ENCODE results near the gene SVIL. TPM values are rescaled to one million over a fixed set of nuclear protein-coding genes. Genes with fewer than 3 reads are reported as not detected.

The SVIL gene
- total RNA-seq, 4 donors from 2014 or later, result 585 to 1,262 (median 942) TPM

DNA sequence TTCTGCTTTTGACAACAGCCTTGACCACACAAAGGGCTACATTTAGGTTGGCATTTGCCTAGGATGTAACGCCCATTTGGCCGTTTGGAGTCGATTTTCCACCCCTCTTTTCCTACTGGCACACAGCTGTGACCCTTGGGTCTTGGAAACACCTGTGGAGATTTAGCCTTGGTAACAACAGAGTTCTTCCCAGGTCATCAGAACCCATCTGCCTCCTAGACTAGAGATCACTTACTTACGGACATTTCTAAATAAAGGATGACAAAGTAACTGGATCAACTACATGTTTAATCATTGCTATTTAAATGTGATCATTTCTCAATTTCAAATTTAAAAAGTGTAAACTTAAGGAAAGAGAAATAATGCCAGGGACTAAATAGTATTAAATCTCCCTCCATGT is 42.0 kb upstream of the SVIL start:
- no peak overlapping the region for H3K27ac ChIP-seq
- H3K4me3 ChIP-seq, result no peak overlapping the region
- WGBS, 2 donors (ENCODE audit: low coverage in 1 of 2), result 63 to 73% methylated on average over 3 to 4 of the region's 4 CpGs
- peaks cover 4 to 42% (median 6%) of the 10 kb centered on the region in 3 donors for H3K4me1 ChIP-seq
- no peaks in the 10 kb centered on the region for H3K9me3 ChIP-seq
- H3K36me3 ChIP-seq, result peaks cover 0 to 83% of the 10 kb centered on the region in 2 donors
- ATAC-seq, result no peak
- H3K27me3 ChIP-seq, result no peaks in the 10 kb centered on the region
- TF ChIP-seq POLR2AphosphoS5 (IDR thresholded peaks at IDR 0.05) (no peak), EP300 (IDR thresholded peaks at IDR 0.05) (no peak), POLR2A (IDR thresholded peaks at IDR 0.05) (no peak)
- TF ChIP-seq, protein P1, sequence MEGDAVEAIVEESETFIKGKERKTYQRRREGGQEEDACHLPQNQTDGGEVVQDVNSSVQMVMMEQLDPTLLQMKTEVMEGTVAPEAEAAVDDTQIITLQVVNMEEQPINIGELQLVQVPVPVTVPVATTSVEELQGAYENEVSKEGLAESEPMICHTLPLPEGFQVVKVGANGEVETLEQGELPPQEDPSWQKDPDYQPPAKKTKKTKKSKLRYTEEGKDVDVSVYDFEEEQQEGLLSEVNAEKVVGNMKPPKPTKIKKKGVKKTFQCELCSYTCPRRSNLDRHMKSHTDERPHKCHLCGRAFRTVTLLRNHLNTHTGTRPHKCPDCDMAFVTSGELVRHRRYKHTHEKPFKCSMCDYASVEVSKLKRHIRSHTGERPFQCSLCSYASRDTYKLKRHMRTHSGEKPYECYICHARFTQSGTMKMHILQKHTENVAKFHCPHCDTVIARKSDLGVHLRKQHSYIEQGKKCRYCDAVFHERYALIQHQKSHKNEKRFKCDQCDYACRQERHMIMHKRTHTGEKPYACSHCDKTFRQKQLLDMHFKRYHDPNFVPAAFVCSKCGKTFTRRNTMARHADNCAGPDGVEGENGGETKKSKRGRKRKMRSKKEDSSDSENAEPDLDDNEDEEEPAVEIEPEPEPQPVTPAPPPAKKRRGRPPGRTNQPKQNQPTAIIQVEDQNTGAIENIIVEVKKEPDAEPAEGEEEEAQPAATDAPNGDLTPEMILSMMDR (IDR thresholded peaks at IDR 0.05), result no peak

DNA sequence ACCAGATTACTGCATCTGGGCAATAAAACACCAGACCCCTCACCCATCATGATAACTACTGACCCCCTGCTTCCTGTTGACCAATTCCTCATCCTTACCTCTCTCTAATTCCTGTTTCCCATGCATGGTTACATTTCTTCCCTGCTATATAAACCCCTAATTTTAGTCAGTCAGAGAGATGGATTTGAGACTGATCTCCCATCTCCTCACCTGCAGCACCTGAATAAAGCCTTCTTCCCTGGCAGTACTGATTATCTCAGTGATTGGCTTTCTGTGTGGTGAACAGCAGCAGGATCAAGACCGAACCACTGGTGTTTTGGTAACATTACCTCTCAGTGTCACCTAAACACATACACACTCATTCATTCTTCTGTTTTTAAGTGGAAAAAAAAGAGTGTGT is 41.2 kb upstream of the SVIL start:
- peaks cover 2 to 42% (median 4%) of the 10 kb centered on the region in 3 donors for H3K4me1 ChIP-seq
- no peak overlapping the region for H3K27ac ChIP-seq
- no peak overlapping the region for H3K4me3 ChIP-seq
- no peak for TF ChIP-seq POLR2AphosphoS5 (IDR thresholded peaks at IDR 0.05)
- TF ChIP-seq, protein P1 (IDR thresholded peaks at IDR 0.05), result no peak
- TF ChIP-seq EP300 (IDR thresholded peaks at IDR 0.05), result no peak
- TF ChIP-seq POLR2A (IDR thresholded peaks at IDR 0.05), result no peak
- no peaks in the 10 kb centered on the region for H3K27me3 ChIP-seq
- 100% methylated on average over 1 of the region's 1 CpG for WGBS, 2 donors (ENCODE audit: low coverage in 1 of 2)
- ATAC-seq, result no peak
- peaks cover 0 to 76% of the 10 kb centered on the region in 2 donors for H3K36me3 ChIP-seq
- no peaks in the 10 kb centered on the region for H3K9me3 ChIP-seq

DNA sequence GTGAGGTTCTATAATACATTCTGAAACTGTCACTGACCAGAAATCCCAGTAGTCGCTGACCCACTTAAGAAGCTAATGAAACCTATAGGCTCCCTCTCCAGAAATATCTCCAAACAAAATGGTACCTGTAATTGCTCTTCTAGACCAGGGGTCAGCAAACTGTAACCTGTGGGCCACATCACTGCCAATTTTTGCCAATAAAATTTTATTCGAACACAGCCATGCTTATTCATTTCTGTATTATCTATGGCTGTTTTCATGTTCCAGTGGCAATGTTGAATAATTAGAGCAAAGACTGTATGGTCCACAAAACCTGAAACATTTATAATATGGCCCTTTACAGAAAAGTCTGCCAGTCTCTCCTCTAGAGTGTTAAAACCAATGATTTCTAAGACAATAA is 37.2 kb upstream of the SVIL start:
- ATAC-seq, result no peak
- peak overlapping the region in 1 of 4 donors; percentile 9 for H3K27ac ChIP-seq
- H3K36me3 ChIP-seq, result peaks cover 0 to 47% of the 10 kb centered on the region in 2 donors
- no peak overlapping the region for H3K4me3 ChIP-seq
- WGBS, 2 donors (ENCODE audit: low coverage in 1 of 2), result 79 to 100% methylated on average over 1 to 2 of the region's 2 CpGs
- TF ChIP-seq EP300 (IDR thresholded peaks at IDR 0.05) (no peak), POLR2AphosphoS5 (IDR thresholded peaks at IDR 0.05) (no peak), POLR2A (IDR thresholded peaks at IDR 0.05) (no peak)
- TF ChIP-seq, protein P1 (IDR thresholded peaks at IDR 0.05), result no peak
- H3K9me3 ChIP-seq, result no peaks in the 10 kb centered on the region
- H3K27me3 ChIP-seq, result no peaks in the 10 kb centered on the region
- peaks cover 4 to 59% (median 9%) of the 10 kb centered on the region in 3 donors for H3K4me1 ChIP-seq

DNA sequence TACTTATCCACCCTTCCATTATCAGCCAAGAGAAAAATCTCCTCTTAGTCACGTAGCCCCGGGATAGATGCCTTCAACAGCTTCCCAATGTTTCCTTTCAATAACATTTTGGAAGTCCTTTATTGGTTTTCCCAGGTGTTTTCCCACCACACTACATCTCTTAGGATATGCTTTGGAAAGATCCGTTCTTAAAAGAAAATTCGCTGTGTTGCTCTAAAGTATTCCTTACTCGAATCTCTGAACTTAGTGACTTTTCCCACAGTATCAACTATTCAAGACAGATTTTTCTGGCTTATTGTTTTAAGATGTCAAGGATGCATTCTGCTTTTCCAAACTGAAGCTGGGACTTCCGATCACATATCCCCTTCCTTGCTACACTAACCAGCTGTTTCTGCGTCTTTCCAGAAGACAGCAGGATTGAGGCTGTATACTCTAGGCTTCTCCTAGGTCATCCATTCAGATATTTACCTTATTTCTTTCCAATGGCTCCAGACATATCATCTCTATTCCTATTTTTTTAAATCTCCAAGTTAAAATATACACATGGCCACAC is 36.5 kb upstream of the SVIL start:
- ATAC-seq, result no peak
- Histone ChIP-seq H3K4me3 (no peak overlapping the region), H3K36me3 (peaks cover 0 to 42% of the 10 kb centered on the region in 2 donors), H3K4me1 (peaks cover 4 to 58% (median 9%) of the 10 kb centered on the region in 3 donors), H3K27ac (peak overlapping the region in 3 of 4 donors; percentile 18 to 51 (median 45)), H3K27me3 (no peaks in the 10 kb centered on the region), H3K9me3 (no peaks in the 10 kb centered on the region)
- TF ChIP-seq, protein P1 (IDR thresholded peaks at IDR 0.05), result no peak
- TF ChIP-seq EP300 (IDR thresholded peaks at IDR 0.05), result no peak
- no peak for TF ChIP-seq POLR2AphosphoS5 (IDR thresholded peaks at IDR 0.05)
- TF ChIP-seq POLR2A (IDR thresholded peaks at IDR 0.05), result no peak
- 59 to 73% methylated on average over 7 of the region's 7 CpGs for WGBS, 2 donors (ENCODE audit: low coverage in 1 of 2)

DNA sequence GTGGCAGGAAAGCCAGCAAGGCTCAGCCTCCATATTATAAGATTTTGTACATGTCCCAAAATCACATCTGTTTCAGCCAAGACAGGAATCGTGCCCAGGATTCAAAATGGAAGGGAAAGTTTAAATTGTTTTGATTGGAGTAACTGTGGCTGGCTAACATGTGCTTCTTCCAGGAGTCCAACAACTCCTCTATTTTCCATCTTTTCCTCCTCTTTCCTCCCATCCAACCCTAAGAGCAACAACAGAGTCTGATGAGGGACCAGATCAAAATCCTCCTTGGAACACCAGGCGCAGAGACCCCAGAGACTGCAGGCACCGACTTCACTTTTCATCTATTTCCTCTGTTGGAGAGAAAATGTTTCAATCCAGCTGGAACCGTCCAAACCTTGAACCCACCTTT is 36.0 kb upstream of the SVIL start:
- H3K27ac ChIP-seq, result peak overlapping the region in 2 of 4 donors; percentile 45 to 51
- 32 to 44% methylated on average over 4 of the region's 4 CpGs for WGBS, 2 donors (ENCODE audit: low coverage in 1 of 2)

More for the DNA sequence above, 36.0 kb upstream of the SVIL start:
- no peak for TF ChIP-seq POLR2AphosphoS5 (IDR thresholded peaks at IDR 0.05)
- TF ChIP-seq, protein P1 (IDR thresholded peaks at IDR 0.05), result no peak
- TF ChIP-seq POLR2A (IDR thresholded peaks at IDR 0.05), result no peak
- Histone ChIP-seq H3K36me3 (peaks cover 0 to 38% of the 10 kb centered on the region in 2 donors), H3K27me3 (no peaks in the 10 kb centered on the region), H3K4me1 (peaks cover 4 to 58% (median 9%) of the 10 kb centered on the region in 3 donors), H3K9me3 (no peaks in the 10 kb centered on the region), H3K4me3 (no peak overlapping the region)
- ATAC-seq, result no peak
